ENCODE results near the gene IFNL1. TPM values are rescaled to one million over a fixed set of nuclear protein-coding genes. Genes with fewer than 3 reads are reported as not detected.

The IFNL1 gene
- total RNA-seq, 1 donor from 2014 or later, result not detected

- DNase-seq (ENCODE audit: low read depth), result no peak
- TF ChIP-seq CTCF (IDR thresholded peaks at IDR 0.05; ENCODE audit: insufficient read depth, low read length, poor library complexity, severe bottlenecking), result peak; percentile 9
- Histone ChIP-seq H3K4me3 (ENCODE audit: low read depth, low read length) (no peak overlapping the region), H3K27me3 (ENCODE audit: control insufficient read depth, insufficient read depth, low read length) (no peaks in the 10 kb centered on the region), H3K36me3 (ENCODE audit: control insufficient read depth, insufficient read depth, low read length) (no peaks in the 10 kb centered on the region)
Observed at GRCh38 chr19:39345956-39346355, 49.7 kb downstream of the IFNL1 start.

- DNase-seq (ENCODE audit: low read depth), result no peak
- TF ChIP-seq CTCF (IDR thresholded peaks at IDR 0.05; ENCODE audit: insufficient read depth, low read length, poor library complexity, severe bottlenecking), result no peak
- Histone ChIP-seq H3K36me3 (ENCODE audit: control insufficient read depth, insufficient read depth, low read length) (no peaks in the 10 kb centered on the region), H3K4me3 (ENCODE audit: low read depth, low read length) (no peak overlapping the region), H3K27me3 (ENCODE audit: control insufficient read depth, insufficient read depth, low read length) (no peaks in the 10 kb centered on the region)
Observed at GRCh38 chr19:39347332-39348164, 51.3 kb downstream of the IFNL1 start.

Other genes with a start within 250 kb of the IFNL1 start
- gene ACP7, start 212.0 kb upstream of the IFNL1 start, total RNA-seq, result 0.33 and 0.82 TPM in 2 replicates
- gene PAK4, start 170.6 kb upstream of the IFNL1 start, total RNA-seq, result 23.7 and 27.3 TPM in 2 replicates
- gene NCCRP1, start 99.4 kb upstream of the IFNL1 start, total RNA-seq, result 6.0 and 6.8 TPM in 2 replicates
- not detected in 2 replicates for gene SYCN, start 92.1 kb upstream of the IFNL1 start, total RNA-seq
- not detected in 2 replicates for gene IFNL3, start 51.4 kb upstream of the IFNL1 start, total RNA-seq
- not detected in 2 replicates for gene IFNL4, start 47.6 kb upstream of the IFNL1 start, total RNA-seq
- gene IFNL2, start 28.0 kb upstream of the IFNL1 start, total RNA-seq, result not detected in 2 replicates
- gene LRFN1, start 24.5 kb downstream of the IFNL1 start, total RNA-seq, result 0.07 and 0.46 TPM in 2 replicates
- not detected in 2 replicates for gene GMFG, start 39.6 kb downstream of the IFNL1 start, total RNA-seq
- 123 and 133 TPM in 2 replicates for gene SAMD4B, start 46.0 kb downstream of the IFNL1 start, total RNA-seq
- 37.8 and 44.6 TPM in 2 replicates for gene PAF1, start 94.7 kb downstream of the IFNL1 start, total RNA-seq
- 22.8 and 28.6 TPM in 2 replicates for gene MED29, start 95.0 kb downstream of the IFNL1 start, total RNA-seq
- gene ZFP36, start 110.4 kb downstream of the IFNL1 start, total RNA-seq, result 7.5 and 12.4 TPM in 2 replicates
- gene PLEKHG2, start 116.3 kb downstream of the IFNL1 start, total RNA-seq, result 22.8 and 46.9 TPM in 2 replicates
- gene RPS16, start 139.5 kb downstream of the IFNL1 start, total RNA-seq, result 1,721 and 2,288 TPM in 2 replicates
- gene SUPT5H, start 149.2 kb downstream of the IFNL1 start, total RNA-seq, result 106 and 121 TPM in 2 replicates
- gene TIMM50, start 184.4 kb downstream of the IFNL1 start, total RNA-seq, result 89.0 and 94.3 TPM in 2 replicates
- gene DLL3, start 202.5 kb downstream of the IFNL1 start, total RNA-seq, result 2.4 and 4.7 TPM in 2 replicates
- 0.27 and 0.42 TPM in 2 replicates for gene SELENOV, start 218.7 kb downstream of the IFNL1 start, total RNA-seq
- 1.3 and 3.1 TPM in 2 replicates for gene EID2B, start 236.4 kb downstream of the IFNL1 start, total RNA-seq
- gene EID2, start 243.8 kb downstream of the IFNL1 start, total RNA-seq, result 11.6 and 14.4 TPM in 2 replicates